ENCODE results near the gene C1orf159. TPM values are rescaled to one million over a fixed set of nuclear protein-coding genes. Genes with fewer than 3 reads are reported as not detected.

C1orf159 gene
- total and polyA plus RNA-seq, 2 experiments from 2014 or later: 9.6 to 21.5 TPM

- Histone ChIP-seq H3K79me2 (replicated peaks; ENCODE audit: insufficient read depth) (no peaks in the 10 kb centered on the region), H3K4me3 (no peak overlapping the region), H4K20me1 (replicated peaks; ENCODE audit: insufficient read depth) (no peaks in the 10 kb centered on the region), H2AFZ (no peak overlapping the region), H3K4me2 (no peak overlapping the region), H3K27ac (ENCODE audit: low read depth) (no peak overlapping the region), H3K9me2 (ENCODE audit: insufficient read depth) (no peaks in the 10 kb centered on the region), H3K36me3 (ENCODE audit: insufficient read depth) (no peaks in the 10 kb centered on the region; the same call in 1 of the 2 replicates), H3K4me1 (ENCODE audit: insufficient read depth) (peaks cover 4% of the 10 kb centered on the region; the same call in 1 of the 2 replicates), H3K27me3 (ENCODE audit: insufficient read depth) (no peaks in the 10 kb centered on the region), H3F3A (replicated peaks; ENCODE audit: low read depth) (no peaks in the 10 kb centered on the region)
- peaks cover 3% of the 10 kb centered on the region for H3K27me3 Mint-ChIP-seq (ENCODE audit: insufficient read depth, low read depth, poor library complexity)
- no peak overlapping the region for H3K4me3 Mint-ChIP-seq
- ATAC-seq (no peak), DNase-seq (ENCODE audit: low spot score) (no peak)
- TF ChIP-seq STAT1 (IDR thresholded peaks at IDR 0.05; ENCODE audit: unreplicated experiment) (no peak), EZH2 (IDR thresholded peaks at IDR 0.05; ENCODE audit: low read depth, unreplicated experiment) (no peak), REST (IDR thresholded peaks at IDR 0.05; ENCODE audit: unreplicated experiment) (no peak), CTCF (conservative IDR thresholded peaks at IDR 0.05; ENCODE audit: low read depth in 2 of 2) (no peak), ETS1 (IDR thresholded peaks at IDR 0.05) (no peak), NANOG (IDR thresholded peaks at IDR 0.05; ENCODE audit: borderline replicate concordance) (no peak), EZH2phosphoT487 (IDR thresholded peaks at IDR 0.05; ENCODE audit: unreplicated experiment) (no peak), ZNF331 (CRISPR knock-in tag; IDR thresholded peaks at IDR 0.05; ENCODE audit: low read depth) (no peak), JUNB (IDR thresholded peaks at IDR 0.05; ENCODE audit: unreplicated experiment) (no peak), ZNF462 (CRISPR knock-in tag; IDR thresholded peaks at IDR 0.05) (no peak), POLR2AphosphoS5 (IDR thresholded peaks at IDR 0.05; ENCODE audit: low read depth) (no peak), ZNF114 (CRISPR knock-in tag; IDR thresholded peaks at IDR 0.05) (no peak), CREB1 (CRISPR knock-in tag; IDR thresholded peaks at IDR 0.05; ENCODE audit: low read depth) (no peak)
- no peaks in the 10 kb centered on the region for H3K36me3 Mint-ChIP-seq (ENCODE audit: low read depth)
- H3K27ac Mint-ChIP-seq: no peak overlapping the region
- H3K9me3 Mint-ChIP-seq: no peaks in the 10 kb centered on the region; the same call in 2 of the 3 replicates
- peaks cover 7% of the 10 kb centered on the region; the same call in 2 of the 3 replicates for H3K4me1 Mint-ChIP-seq
Observed at GRCh38 chr1:1144843-1145546, 29.1 kb upstream of the C1orf159 start.
